ENCODE data around the gene TRPV3. TPM values are rescaled to one million over a fixed set of nuclear protein-coding genes. Genes with fewer than 3 reads are reported as not detected.
"Not testable (repeated sequence)": the region's sequence is repeated elsewhere in the genome, so short reads cannot be mapped to it uniquely, and the experiment has no call there.

The TRPV3 gene
- 1.2 and 1.8 TPM in 2 replicates for total RNA-seq (2014; rRNA removed; shearing (Covaris generic))

DNA sequence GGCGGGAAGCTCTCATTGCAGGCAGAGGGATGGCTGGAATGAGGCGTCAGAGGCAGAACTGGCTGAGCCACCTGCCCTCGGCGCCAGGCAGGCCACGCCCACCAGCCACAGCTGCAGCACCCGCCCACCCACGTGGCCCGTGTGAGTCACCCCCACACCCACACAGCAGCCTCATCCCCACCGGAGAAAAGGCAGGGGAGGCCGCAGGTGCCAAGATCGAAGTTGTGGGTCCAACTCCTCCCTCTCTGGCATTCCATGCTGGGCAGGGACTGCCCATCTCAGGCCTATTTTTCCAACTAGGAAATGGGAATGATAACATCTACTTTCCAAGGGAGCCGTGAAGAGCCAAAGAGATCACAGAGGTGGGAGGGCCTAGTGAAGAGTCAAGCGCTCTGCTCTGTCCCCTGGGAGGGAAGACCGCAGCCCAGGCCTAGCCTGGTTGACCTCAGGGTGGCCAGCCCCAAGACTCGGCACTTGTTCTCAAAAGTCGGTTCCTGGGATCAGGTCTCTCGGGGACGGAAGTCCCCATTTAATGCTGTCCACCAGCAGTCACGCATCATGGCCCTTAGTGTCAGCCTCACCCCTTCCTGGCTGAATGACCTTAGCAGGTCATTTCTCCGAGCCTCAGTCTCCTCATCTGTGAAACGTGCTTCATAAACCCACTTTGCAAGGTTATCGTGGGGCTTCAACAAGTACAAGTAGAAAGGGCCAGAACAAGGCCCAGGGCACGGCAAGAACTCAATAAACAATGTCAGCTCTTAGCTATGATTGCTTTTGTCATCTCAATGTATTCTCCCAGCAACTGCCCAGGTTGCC is at the start of gene TRPV3:
TRPV3 (minus strand) TSS at position 45 of the 816 bp plus-strand sequence. CDS start 2,962 bp downstream, outside the sequence.
- DNase-seq (ENCODE audit: low spot score), result peak; percentile 87

DNA sequence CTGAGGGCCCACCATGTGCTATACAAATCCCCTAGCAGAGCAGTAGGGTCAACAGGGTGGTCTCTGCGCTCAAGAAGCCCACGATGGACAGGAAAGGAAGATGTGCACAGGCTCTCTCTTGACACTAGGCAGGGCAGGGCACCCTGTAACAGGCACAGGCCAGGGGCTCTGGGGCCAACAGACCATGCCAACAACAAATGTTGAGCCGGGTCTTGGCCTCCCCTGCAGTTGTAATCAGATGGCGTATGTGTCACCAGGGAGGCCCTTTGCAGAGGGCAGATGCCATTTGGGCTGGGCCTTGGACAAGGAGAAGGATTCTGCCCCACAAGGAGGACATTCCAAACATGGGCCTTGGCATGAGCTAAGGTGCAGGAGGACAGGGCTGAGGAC is 46.3 kb upstream of the TRPV3 start:
- DNase-seq (ENCODE audit: low spot score), result no peak

DNA sequence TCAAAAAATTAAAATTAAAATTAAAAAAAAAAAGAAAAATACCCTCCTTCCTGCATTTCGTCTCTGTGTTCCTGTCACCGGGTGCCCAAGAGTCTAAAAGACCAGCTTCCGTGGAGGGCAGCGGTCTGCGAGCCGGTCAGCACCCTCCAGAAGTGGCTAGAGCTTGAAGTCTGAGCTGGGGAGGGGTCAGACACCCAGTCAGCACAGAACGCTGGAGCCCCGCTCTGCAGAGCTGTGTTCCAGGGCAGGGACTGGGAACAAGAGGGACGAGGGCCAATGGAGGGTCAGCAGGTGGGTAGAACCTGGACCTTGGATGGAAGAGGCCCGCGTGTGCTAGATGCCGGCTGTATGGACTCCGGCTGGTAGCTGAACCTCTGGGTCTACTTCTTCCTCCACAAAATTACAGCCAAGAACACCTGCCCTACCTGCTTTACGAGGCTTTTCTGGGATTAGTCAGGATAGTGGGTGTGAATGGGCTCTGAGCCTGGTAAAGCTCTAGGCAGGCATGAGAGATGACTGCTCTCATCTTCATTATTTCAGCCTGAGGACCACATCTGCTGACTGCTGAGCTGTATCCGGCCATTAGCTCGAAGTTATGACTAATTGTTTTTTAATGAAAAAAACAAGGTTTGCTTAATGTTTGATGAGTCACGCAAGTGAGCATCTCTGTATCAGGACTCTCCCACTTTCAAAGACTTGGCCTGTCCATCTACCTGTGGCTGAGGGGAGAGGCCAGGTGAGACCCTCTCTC is 45.7 kb upstream of the TRPV3 start:
- peak; percentile 79 for DNase-seq (ENCODE audit: low spot score)

DNA sequence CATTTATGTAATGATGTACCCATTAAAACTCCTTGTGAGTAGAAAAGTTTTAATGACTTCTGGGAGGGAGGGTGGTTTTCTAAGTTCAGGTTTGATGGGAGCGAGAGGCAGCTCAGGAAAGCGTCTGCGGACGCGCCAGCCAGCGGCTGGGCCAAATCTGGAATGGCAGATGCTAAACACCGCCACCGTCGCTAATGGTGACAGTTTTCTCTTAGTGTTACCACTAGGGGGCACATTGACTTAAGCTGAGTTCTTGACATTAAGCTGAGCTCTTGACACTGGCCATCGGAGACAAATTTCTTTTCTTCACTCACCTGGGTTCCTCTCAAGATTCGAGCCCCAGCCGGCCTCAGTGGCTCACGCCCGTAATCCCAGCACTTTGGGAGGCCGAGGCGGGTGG is 44.9 kb upstream of the TRPV3 start:
- DNase-seq (ENCODE audit: low spot score), result peak; percentile 21

DNA sequence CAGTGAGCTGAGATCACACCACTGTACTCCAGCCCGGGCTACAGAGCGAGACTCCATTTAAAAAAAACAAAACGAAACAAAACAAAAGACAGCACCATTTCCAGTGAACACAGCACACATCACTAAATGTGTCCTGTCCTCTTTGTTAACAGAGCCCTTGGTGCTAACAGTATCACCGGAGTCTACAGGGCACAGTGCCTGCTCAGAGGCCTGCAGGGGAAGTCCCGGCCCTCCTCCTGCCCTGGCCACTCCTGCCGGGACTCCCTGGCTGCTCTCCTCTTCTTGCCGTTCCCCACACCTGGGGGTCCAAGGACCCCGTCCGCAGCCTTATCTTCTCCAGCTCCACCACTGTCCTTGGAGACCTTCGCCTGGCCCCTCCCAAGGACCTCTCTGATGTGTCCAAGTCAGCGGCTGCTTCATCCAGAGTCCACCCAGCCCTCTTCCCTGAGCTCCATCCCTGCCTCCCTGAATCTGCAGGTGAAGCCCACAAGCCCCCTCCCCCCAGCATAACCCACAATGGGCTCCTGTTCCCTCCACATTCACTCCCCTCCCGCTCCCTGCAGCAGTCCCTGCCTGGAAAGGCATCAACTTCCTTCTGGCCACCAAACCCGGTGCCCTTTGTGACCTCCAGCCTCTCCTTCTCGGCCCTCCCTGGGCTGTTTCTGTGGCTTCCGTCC is 43.1 kb upstream of the TRPV3 start:
- DNase-seq (ENCODE audit: low spot score), result no peak

DNA sequence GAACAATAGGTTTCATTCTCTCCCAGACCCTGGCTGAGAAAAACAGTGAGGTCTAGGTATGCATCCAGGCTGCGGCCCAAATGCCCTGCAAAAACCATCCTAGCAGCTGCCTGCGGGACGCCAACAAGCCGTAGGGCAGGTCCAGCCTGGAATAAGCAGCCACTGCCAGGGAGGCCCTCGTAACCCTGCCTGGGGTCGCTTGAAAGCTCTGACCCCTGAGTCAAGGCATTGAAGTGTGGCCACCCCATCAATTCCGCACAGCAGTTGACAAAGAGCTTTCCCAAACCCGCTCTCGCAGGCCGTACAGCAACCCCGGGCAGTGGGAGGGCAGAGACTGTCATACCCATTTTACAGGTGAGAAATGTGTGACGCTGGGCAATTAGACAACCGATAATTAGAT is 40.5 kb upstream of the TRPV3 start:
- DNase-seq (ENCODE audit: low spot score), result no peak

DNA sequence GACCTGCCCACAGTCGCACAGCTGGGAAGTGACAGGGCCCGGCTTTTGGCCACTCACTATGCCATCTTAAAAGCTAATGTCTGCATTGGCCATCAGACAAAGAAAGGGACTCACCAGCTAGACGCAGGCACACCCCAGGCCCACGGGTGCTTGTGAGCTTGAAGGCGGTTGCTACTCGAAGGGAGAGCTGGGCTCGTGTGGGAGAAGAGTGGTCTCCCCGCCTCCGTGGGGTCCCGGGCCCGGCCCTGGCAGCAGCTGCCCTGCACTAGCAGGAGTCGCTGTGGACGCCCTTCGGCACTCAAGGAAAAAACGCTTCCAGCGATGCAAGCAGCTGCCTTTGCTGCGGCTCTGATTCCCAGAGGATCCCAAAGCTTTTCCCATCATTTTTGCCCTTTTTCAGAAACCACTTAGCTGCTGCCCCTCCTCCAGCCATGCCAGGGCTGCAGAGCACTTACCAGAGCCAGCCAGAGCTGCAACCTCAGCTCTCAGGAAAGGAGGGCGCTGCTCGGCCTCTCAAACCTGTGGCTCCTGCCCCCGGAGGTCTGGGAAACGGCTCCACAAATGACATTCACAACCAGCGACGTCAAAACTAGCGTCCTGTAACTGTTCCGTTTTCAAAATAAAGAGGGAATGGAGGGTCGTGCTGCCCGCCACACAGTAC is 39.3 kb upstream of the TRPV3 start:
- DNase-seq (ENCODE audit: low spot score), result no peak

DNA sequence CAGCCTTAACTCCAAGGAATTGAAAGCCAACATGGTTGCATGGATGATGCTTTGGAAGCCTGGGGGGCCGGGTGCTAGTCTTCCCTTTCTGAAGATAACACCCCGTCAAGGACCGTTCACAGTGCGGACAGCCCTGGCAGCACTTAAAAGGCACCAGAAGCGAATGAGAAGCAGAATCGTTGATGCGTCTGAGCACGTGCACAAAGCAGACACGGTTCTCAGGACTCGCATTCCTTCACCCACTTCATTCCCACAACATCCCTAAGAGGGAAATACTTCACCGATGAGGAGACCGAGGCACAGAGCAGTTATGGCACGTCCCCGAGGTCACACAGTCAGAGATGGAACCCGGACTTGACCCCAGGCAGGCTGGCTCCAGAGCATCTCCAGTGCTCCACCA is 37.4 kb upstream of the TRPV3 start:
- DNase-seq (ENCODE audit: low spot score), result no peak

DNA sequence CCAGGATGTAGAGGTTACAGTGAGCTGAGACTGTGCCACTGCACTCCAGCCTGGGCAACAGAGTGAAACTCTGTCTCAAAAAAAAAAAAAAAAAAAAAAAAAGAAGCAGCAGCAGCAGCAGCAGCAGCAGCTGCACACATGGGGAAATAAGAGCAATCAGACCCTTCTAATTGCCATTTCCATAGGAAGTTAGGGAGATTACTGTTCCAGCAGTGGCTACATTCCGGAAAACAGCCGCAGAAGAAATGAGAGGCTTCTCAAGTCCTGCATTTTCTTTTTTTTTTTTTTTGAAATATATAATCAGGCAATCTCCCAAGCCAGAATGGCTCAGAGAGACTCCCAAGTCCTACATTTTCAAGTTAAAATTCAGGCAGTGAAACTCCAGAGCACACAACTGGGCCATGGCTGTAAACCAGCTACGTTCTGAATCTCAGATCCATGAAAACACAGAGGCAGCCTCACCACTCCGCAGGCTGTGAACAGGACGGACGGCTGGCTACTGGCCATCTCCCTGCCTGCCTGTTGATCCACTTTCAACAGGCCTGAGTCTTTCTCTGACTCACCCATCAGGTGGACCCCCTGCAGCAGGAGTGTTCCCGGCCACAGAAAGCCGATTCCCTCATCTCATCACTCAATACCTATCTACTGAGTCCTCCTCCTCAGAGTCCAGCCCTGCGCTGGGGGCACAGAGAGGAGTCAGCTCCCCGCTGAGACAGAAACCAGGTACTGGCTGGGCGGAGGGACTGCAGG is 36.6 kb upstream of the TRPV3 start:
- DNase-seq (ENCODE audit: low spot score), result peak; percentile 91

DNA sequence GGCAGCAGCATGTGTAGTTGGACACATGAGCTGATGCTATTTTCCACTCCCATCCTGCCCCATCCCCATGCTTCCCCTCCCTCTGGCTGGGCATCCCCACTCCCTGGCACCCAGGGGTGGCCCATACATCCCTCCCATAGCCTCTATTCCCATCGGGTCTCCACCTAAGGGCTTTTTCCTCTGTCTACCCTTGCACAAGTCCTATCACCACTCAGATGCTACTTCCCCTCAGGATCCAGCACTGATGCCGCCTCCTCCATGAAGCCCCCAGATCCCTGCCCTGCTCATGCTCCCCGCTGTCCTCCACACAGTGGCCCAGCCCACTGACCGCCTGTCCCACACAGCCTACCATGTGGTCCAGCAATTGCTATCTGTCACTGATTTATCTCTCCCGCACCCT is 35.8 kb upstream of the TRPV3 start:
- no peak for DNase-seq (ENCODE audit: low spot score)

DNA sequence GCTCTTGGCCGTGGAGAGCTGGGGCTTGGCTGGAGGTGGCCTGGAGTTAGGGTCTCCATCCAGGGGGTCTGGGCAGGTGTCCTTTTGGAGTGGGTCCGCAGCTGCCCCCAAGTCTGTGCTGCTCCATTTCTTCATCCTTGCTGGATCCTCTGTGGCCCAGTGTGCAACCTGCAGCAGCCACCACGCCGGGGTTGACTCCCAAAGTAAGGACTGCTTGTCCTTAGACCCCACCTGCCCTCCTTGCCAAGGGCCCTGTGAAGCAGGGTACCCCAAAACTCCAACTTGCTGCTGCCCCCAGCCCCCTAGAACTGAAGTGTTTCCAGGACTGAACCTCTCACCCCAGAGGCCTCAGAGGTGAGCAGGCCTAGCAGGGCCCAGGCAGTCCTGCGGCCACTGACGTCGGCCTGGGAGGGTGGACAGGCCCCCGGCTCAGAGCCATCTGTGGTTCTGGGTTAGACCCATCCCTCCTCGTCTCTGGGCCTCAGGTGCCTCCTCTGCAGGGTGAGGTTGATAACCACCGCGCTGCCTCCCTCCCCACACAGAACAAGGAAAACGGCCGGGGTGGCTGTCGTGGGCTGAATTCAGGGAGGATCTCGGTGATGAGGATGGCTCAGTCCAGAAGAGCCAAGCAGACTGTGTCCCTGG is 34.7 kb upstream of the TRPV3 start:
- DNase-seq (ENCODE audit: low spot score), result no peak

DNA sequence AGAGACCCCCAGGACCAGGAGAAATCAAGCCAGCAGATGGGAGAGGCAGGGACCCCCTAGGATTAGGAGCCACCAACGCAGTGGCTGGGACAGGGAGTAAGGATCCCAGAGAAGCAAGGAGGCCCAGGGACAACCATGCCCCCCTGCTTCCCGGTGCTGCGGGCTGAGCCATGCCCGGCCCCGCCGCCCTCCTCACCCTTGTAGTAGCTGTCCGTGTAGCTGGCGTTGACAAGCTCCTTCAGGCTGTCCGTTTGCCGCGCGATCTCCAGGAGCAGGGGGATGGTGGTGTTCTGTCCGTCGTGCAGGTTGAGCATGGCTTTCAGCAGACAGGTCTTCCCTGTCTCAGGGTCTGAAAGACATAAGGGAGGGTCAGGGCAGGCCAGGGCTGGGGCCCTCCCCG is 33.2 kb upstream of the TRPV3 start:
- DNase-seq (ENCODE audit: low spot score), result no peak

DNA sequence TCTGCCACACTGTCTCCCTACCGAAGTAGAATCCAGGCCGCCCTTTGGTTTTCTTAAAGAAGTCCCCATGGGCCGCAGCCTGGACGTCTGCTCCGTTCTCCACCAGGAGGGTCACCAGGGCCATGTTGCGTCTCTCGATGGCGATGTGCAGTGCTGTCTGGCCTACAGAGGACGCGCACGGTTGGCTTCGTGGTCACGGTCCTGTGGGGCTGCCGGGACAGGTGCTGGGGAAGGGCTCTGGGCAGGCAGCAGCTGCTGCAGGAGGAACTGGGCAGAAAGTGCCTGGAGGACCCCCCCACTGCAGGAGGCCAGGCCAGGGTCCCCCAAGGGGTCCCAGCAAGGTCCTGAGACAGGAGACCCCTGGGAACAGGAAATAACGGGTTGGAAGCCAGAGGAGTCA is 32.6 kb upstream of the TRPV3 start:
- DNase-seq (ENCODE audit: low spot score), result no peak

DNA sequence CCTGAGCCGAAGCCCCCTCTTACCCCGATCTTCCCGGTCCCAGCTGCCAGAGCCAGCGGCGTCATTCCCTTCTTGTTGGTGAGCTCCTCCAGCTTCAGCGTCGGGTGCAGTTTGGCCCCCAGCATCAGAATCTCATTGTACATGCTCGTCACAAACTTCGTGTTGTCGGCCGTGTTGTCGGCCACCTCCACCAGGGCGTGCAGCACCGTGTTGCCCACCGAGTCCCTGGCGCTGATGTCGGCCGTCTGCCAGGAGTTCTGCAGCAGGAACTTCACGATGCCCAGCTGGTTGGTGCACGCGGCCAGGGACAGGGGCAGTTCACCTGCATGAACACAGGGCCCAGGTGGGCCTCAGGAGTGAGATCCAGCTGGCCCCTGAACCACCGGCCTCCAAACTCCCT is 32.2 kb upstream of the TRPV3 start:
- no peak for DNase-seq (ENCODE audit: low spot score)

DNA sequence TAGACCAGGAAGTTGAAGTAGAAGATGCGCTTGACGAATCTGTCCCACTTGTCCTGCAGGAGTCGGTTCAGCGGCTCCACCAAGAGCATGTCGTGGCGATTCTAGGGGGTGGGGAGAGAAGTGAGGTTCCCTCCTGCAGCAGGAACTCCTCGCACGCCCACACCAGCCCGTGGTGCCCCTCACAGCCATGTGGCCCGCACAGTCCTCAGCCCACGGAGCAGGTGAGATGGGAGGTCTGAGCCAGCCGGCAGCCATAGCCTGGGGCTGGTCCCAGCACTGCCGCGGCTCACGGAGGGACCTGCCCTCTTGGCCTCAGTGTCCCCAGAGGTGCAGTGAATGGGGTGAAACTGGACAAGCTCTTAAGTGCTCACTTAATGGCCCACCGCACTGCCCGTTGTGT is 28.2 kb upstream of the TRPV3 start:
- no peak for DNase-seq (ENCODE audit: low spot score)

DNA sequence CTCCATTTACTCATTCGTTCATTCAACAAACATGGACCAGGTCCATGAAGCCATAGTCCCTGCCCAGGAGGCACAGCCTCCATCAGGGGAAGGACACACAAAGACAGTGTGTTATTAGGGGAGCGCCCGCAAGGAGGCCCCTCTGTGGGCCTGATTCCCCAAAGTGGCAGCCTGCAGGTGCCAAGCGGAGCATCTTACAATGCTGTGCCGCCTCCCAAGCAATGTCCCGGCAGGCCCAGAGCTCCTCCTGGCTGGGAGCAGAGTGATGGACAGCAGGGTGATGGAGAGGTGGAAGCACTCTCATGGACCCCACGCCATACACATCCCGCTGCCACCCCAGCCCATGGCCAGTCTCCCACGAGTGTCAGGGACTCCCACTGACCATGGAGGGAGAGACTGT is 25.8 kb upstream of the TRPV3 start:
- no peak for DNase-seq (ENCODE audit: low spot score)

DNA sequence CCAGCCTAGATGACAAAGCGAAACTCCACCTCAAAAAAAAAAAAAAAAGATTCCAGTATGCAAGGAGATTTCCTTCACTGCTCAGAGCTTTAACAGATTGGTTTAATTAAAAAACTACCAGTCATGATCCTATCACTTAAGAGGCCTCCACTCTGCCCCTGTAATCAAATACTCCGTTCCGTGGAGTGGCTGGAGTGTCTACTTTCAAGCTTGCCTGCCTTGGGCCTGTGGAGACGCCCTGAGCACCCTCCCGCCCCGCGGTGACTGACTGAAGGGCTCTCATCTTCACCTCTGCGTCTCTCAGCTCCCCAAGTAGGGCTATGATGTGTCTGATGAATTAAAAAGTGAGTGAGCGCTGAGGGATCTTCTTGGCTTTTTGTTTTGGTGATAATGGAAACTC is 25.3 kb upstream of the TRPV3 start:
- no peak for DNase-seq (ENCODE audit: low spot score)

DNA sequence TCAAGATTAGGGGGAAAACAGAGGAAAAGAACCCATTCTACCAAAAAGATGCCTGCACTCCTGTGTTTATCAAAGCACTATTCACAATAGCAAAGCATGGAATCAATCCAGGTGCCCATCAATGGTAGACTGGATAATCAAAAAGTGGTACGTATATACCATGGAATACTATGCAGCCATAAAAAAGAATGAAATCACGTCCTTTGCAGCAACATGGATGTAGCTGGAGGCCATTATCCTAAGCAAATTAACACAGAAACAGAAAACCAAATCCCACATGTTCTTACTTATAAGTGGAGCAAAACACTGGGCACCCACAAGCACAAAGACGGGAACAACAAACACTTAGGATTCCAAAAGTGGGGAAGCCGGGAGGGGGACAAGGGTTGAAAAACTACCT is 21.1 kb upstream of the TRPV3 start:
- not testable (repeated sequence) for DNase-seq (ENCODE audit: low spot score)

DNA sequence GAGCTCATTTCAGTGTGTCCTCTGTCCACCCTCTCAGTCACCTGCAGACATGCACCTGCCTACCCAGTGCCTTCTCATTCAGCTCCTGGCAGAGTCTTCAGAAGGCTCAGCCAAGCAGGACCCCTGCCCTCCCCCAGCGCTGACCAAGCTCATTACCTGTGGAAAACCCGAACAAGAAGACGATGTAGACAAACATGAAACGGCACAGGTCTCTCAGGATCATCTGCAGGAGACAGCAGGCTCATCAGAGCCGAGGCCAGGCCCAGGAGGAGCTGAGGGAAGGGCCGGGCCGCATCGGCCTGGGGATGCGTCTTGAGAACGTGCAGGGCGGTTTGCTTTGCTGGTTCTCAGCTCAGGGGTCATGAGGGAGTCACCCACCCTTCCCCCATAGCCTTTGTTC is 19.4 kb upstream of the TRPV3 start:
- DNase-seq (ENCODE audit: low spot score), result no peak

DNA sequence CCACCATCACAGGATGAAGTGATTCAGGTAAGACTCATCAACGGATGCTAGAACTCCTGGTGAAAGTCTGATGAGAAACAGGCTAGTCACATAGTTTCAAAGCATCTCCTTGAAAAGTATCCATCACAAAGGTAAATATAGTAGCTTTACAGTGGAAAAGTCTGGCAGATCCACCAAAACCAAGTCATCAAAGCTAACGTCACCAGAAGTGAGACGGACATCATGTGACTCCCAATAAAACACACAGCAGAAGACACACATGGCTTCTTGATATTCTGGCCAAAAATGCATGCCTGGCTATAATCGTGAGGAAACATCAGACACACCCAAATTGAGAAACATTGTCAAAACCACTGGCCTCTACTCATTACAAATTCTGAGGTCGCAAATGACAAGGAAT is 17.9 kb upstream of the TRPV3 start:
- peak; percentile 82 for DNase-seq (ENCODE audit: low spot score)

DNA sequence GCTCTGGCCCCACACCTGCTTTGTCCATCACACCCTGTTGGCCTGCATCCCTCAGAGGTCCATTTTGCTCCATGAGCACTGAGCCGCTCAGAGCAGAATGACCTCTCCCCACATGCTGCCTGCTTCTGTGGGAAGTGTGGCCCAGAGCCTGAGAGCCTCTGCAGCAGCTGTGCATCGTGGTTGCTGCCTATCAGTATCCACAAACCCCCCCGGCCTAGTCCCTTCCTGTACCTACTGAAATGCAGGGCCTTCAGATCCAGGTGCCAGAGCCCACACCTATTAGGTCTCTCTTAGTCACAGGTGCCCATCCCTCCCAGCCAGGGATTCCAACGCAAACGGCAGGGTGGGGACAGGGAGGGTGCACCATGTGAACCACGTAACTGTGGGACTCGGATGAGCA is 16.6 kb upstream of the TRPV3 start:
- no peak for DNase-seq (ENCODE audit: low spot score)
